Midbrain (tissue), 1 donor: Measurements from ENCODE around the gene LIFR.
"Not testable (repeated sequence)": the region's sequence is repeated elsewhere in the genome, so short reads cannot be mapped to it uniquely, and the experiment has no call there.

Experiments
- DNase-seq: peaks from one replicate; lab custom pipeline; 2025; lab: John Stamatoyannopoulos, UW

Gene LIFR, protein sequence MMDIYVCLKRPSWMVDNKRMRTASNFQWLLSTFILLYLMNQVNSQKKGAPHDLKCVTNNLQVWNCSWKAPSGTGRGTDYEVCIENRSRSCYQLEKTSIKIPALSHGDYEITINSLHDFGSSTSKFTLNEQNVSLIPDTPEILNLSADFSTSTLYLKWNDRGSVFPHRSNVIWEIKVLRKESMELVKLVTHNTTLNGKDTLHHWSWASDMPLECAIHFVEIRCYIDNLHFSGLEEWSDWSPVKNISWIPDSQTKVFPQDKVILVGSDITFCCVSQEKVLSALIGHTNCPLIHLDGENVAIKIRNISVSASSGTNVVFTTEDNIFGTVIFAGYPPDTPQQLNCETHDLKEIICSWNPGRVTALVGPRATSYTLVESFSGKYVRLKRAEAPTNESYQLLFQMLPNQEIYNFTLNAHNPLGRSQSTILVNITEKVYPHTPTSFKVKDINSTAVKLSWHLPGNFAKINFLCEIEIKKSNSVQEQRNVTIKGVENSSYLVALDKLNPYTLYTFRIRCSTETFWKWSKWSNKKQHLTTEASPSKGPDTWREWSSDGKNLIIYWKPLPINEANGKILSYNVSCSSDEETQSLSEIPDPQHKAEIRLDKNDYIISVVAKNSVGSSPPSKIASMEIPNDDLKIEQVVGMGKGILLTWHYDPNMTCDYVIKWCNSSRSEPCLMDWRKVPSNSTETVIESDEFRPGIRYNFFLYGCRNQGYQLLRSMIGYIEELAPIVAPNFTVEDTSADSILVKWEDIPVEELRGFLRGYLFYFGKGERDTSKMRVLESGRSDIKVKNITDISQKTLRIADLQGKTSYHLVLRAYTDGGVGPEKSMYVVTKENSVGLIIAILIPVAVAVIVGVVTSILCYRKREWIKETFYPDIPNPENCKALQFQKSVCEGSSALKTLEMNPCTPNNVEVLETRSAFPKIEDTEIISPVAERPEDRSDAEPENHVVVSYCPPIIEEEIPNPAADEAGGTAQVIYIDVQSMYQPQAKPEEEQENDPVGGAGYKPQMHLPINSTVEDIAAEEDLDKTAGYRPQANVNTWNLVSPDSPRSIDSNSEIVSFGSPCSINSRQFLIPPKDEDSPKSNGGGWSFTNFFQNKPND

DNA sequence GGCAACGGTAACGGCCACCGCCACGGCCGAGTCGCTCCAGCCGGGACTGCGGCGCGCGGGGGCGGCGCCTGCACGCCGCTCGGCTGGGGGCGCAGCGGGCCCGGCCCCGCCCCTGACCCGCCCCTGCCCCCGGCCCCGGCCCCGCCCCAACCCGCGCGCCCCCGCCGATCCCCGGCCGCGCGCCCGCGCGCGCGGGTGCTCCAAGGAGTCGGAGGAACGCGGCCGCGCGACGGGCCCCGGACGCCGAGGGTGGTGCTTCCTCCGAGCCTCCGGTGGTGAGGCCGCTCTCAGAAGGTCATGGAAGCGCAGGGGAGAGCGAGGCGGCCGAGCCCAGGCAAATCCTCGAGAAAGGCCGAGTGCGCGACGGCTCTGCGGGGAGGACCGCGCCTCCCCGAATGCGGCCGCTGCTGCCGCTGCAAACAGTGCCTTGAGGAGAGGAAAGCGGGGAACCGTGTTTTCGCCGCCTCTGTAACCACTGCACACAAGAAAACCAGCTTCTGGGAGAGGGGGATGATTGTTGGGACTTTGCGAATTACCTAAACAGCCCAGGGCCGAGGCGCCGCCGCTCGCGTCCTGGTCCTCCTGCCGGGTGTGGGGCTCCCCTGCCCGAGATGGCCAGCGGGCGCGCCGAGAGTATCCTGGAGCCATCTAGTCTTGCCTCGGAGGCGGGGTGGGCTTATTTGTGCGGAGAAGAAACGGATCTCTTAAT lies at the start of gene LIFR:
TSS of gene LIFR (minus strand) at position 48 of the 709 bp plus-strand sequence. CDS start 25,999 bp downstream, outside the sequence.
- peak; percentile 88 for DNase-seq

DNA sequence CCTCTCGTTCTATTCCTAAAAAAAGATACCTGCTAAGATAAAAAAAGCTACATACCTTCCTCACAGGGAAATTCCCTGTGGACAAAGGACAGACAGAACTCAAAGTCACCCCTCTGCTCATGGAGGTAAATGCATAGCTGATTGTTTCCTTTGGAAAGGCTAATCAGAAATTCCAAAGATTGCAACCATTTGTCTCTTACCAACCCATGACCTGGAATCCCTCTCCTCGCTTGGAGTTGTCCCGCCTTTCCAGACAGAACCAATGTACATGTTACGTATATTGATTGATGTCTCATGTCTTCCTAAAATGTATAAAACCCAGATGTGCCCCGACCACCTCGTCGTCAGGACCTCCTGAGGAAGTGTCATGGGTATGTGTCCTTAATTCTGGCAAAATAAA lies 49.2 kb upstream of the LIFR start:
- no peak for DNase-seq

DNA sequence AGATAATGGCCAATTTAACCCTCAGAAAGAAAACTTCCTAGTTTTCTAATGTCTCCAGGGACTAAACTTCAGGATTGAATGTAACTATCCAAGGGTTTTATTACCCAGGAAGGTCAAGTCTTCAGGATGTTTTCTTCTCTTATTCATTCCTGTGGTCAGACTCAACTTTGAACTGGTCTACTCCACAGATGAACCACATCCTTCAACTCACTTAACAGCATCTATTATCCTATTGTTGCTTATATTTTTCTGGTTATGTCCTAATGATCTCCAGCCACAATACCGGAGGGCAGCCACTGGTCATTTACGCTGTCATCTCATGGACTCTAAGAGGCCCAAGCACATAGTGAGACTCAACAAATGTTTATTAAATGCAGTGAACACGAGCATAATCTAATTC lies 47.2 kb upstream of the LIFR start:
- DNase-seq, result no peak

DNA sequence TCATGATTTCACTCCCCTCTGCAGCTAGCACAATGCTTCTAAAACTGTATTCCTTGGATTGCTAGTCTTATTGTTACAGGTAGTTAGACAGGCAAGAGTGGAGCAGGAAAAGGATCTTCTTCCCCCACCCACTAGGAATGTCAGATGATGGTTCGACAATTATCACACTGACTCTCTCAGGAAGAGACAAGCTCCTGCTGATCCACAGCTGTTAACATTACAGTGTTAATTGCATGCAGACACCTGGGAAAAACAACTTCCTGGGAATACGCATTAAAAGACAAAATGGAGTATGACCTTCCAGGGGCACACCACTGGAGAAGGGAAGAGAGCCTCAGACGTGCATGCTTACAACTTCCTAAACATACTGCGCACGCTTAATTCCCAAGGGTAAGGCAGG lies 46.2 kb upstream of the LIFR start:
- no peak for DNase-seq

DNA sequence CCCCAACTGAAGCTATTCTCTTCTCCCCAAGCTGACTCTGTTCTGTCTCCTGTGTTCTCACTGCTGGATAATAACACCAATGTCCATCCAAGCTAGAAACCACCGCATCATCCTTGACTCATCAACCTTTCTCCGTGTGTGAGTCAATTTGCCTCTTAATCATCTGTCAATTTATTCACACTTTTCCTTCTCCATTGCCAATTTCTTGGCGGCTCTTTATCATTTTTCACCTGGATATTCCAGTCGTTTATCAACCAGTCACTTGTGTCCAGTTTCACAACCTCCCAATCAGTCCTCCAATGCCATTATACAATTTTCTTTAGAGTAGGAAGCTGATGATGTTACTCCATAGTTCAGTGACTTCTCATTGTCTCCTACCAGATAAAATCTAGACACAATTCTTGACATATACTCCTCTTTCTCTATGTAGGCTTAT lies 45.4 kb upstream of the LIFR start:
- DNase-seq, result no peak

DNA sequence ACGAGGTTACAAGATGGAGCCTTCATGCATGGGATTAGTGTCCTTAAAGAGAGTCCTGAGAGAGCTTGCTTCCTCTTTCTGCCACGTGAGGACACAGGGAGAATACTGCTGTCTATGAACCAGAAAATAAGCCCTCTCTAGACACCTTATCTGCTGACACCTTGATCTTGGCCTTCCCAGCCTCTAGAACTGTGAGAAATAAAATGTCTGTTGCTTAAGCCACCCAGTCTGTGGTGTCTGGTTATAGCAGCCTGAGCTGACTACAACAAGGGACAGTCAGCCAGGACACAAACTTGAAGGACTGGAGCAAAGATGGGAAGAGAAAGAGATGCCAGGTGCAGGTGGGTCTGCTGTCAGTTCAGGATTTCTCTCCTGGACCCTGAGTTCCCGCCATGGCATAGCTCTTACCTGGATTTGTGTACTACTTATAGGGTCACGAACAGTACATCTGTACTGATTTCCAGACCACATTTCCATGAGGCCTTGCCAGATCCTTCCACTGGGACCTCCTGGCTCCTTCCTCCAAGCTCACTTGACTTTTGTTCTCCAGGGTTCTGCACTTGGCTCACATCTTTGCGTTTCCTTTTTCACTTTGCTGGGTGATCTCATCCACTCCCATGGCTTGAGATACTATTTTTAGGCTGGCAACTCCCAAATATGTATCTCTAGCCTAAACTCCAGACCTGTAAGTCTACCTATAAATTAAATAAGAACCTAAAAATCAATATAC lies 44.9 kb upstream of the LIFR start:
- no peak for DNase-seq

DNA sequence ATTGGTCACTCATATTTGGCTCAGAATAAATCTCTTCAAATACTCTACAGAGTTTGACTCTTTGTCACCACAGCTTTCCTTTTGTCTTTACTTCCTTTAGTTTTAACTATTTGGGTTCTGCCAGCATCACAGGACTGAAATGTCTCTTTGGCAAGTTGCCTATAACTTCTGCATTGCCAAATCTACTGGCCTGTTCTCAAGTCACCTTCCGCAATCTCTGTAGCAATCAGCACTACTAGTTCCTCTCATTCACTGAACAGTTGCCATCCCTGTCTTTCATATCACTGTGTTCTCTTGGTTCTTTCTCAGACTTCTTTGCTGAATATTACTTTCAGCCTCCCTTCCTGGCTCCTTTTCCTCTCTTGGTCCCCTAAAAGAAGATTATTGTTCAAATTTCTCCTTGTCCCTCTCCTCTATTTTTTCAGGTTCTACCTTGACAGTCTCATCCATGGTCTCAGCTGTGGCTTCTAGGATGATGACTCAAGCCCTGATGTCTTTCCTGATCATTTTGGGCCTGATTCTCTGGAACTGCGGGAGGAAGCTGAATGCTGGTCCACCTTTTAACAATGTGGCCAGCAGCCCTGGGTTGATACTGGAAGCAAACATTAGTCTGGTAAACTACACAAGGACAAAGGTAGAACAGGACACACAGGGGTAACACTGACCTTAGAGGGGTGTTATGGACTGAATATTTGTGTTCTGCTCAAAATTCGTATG lies 44.0 kb upstream of the LIFR start:
- DNase-seq, result no peak

DNA sequence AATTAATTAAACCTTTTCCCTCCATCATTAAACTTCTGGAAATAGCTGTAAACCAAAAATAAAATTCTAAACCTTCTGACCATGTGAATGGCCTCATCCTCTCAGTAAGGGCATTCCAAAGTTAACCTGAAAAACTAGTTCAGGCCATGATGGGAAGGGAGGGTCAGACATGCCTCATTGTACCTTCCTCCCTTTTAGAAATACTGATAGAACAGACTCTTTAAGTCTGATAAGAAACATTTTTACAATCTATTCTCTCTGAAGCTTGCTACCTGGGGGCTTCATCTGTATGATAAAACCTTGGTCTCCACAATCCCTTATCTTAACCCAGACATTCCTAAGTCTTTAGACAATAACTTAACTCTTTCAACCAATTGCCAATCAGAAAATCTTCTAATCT lies 43.3 kb upstream of the LIFR start:
- DNase-seq, result not testable (repeated sequence)

DNA sequence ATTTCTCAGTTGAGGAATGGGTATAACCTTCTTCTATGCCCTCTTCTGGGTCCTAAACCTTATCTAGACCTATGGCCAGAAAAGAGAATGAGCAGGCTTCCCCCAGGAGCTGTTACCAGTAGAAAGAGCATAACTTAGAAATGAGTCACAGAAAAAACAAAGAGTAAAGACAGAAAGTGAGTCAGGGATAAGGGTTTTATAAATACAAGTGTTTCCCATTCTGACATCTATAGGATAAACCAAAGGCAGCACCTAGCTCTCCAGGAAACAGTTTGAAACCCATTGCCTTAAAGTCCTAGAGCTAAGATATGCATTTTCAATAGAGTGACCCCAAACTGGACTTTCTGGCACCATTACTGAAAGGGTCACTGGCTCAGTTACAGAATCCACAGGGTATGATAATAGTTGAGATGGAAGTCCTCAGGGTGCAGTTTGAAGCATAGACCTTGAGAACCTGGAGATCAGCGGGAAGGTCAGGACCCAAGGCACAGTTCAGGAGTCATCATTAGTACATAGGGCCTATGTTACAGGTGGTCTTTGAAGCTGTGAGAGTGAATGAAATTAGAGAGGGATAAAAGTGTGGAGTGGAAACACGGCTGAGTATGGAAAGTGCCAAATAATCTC lies 42.7 kb upstream of the LIFR start:
- no peak for DNase-seq

DNA sequence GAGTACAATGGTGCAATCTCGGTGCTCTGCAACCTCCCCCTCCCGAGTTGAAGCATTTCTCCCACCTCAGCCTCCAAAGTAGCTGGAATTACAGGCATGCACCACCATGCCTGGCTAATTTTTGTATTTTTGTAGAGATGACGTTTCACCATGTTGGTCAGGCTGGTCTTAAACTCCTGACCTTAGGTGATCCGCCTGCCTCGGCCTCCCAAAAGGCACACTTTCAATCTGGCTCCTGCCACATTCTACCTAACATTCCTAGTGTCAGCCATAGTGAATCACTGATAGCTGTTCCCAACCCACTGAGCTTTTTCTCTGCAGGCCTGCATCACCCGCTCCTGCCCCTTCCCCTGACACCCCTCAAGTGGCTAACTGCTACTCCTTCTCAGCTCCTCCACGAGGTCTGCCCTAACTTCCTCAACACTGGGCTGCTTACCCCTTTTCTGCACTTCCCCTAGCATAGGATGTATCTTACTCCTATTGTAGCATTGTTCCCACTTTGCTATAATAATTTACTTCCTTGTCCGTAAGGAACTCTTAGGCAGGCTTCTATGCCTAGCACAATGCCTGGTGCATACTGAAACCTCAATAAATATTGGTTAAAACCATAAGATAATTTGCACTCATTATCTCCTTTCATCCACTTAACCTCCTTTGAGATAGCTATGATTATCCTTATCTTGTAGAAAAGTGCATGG lies 42.0 kb upstream of the LIFR start:
- DNase-seq, result no peak

DNA sequence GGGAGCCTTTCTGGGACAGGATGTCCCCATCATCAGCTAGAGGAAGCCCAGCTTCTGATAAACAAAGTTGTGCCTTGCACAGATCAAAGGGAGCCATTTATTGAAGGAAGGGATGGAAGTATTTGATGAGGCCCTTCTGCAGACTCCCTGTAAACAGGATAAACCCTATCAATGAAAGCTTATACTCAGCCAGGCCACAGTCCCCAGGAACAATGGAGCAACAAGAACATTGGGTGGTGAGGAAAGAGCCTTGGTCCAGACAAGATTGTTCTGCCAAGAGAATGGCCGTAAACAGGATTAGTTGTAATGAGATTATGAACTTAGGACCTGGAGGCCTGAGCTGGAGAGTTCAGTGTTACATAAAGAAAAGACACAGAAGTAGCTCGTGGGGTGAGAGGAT lies 40.5 kb upstream of the LIFR start:
- DNase-seq, result no peak

DNA sequence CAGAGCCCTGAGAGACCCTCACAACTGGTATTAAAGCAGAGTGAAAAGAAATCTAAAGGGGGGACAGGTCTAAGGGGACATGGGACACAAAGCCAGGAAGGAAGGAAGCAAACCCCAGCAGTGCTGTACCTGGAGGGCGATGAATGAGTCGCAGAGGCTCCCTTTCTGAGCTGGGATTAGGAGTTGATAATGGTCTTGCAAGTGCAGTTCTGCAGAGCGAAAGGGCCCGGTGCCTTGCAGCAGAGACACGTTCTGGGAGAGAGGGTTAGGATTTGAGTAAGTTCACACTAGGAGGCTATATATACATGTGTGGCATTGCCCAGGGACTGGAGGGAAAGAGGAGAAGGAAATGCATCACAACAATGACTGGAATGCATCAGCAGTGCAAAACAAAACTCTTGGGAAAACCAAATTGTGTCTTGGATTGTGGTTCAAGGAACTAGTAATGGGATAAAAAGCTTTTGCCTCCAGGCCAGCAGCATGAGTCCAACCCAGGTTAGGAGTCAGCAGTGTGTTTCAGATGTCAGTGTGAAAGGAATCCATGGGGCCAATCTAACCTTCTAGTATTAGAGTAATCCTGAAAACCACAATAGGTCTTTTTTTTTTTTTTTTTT lies 38.8 kb upstream of the LIFR start:
- no peak for DNase-seq

DNA sequence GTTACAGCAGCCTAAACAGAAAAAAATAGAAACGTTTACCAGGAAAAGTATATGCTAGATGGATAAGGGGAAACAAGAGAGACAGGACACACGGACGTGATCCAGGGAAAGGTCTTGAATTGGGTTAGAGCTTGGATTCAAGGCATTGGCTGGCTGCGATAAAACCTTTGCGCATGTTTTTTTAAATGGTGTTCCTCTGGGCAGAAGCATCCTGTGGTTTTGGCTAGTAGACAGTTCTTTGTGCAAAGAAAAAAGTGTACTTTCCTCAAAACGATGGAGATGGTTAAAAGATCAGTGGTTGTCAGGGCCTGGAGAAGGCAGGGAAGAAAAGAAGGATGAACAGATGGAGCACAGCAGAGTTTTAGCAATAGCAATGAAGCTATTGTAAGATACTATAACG lies 37.5 kb upstream of the LIFR start:
- no peak for DNase-seq

DNA sequence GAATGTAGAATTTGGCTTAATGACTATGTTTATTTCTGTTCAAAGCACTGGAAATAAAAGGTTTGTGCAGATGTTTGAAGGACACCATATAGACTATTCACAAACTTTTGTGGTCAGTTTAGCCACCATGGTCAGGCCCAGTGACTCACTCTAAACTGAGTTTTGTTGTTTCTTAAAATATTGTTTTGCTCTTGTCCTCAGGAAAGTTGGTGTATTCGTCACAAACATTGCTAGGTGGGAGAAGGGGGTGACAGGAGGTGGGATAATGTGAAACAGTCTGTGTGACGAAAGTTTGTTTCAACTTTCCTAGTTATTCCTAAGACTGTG lies 35.0 kb upstream of the LIFR start:
- DNase-seq, result no peak

DNA sequence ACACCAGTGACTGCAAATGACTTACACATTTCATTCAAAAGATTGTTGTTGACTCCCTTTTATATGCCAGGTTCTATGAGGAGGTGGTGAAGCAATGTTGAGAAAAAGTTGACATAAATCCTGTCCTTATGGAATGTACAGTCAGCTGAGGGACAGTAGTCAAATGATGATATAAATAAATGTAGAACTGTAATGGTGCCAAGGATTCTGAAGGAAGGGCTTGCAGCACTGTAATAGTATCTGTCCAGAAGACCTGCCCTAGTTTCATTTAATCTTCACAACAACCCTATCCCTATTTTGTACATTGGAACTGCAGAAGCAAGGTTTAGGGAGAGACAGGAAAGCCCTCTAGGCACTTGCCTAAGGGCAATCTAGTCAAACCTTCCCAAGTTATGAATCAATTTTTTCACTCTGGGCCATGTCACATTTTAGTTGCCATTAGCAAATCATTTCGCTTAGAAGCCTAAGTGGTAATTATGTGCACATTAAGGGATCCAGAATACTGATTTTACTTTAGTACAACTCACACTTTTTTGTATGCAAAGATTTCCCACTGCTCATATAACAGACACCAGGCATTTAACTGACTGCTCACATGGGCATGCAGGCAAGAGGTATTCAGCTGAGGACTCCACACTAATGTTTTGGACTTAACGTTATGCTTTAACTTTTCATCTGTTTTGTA lies 34.5 kb upstream of the LIFR start:
- no peak for DNase-seq

DNA sequence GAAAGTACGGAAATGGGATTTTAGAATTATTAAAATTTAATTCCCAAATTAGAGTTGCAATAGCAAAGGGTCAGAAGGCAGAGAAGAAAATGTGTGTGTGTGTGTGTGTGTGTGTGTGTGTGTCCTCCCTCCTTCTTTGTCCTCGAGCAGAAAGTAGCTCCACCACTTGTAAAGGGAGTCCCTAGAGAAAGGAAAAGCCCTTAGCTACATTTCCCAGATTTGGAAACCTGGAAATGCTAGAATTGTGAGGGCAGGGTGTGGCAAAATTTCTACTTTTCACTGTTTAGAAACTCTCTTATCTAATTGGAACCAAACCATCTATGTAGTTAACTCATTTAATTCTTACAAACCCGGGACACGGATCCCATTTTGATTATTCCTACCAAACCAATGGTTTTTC lies 33.2 kb upstream of the LIFR start:
- DNase-seq, result no peak

DNA sequence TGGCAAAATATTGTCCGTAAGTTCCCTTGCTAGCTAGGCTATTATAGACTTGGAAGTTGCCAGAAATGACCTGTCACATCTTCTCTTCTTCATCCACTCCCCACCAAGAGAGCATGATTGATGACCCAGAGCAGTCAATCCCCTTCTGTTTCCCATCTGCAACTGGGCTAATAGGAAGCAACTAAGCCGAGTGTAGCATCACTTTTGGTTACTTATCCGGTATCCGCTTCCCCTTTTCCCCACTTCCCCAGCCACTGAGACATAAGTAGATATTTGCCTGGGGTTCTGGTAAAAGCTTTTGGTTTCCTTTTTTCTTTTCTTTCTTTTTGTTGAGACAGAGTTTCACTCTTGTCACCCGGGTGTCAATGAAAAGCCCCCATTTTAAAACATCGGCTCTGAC lies 29.4 kb upstream of the LIFR start:
- no peak for DNase-seq

DNA sequence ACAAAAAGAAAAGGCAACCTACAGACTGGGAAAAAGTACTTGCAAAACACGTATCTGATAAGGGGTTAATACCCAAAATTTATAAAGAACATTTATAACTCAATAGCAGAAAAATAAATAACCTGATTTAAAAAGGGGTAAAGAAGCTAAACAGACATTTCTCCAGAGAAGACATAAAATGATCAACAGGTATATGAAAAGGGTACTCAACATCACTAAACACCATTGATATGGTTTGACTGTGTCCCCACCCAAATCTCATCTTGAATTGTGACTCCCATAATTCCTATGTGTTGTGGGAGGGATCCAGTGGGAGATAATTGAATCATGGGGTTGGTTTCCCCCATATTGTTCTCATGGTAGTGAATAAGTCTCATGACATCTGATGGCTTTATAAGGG lies 27.1 kb upstream of the LIFR start:
- DNase-seq, result no peak

DNA sequence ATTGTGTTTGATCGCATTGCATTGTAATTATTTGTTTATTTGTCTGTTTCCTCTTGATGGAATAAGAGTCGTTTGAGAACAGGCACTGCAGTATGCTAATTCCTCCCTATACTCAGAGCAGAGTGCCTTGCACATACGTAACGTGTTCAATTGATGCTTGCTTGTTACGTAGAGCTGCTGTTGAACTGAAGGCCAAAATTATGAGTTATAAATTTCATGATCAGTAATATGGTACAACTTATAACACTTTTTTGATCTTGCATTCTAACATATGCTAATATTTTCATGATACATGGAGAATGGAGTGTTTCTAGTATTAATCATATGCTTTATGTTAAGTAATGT lies 26.5 kb upstream of the LIFR start:
- DNase-seq, result no peak
